Heart left ventricle (tissue), 13 donors: ENCODE measurements around the gene DEPDC1B.

ENCODE experiments used
- CTCF ChIP-seq, 12 donors: fragments of 200-600 bp; sonication (generic) in 4 of 12; IDR thresholded peaks; one replicate each; pipeline versions ENCODE4 v1.5.0 to v1.8.0; 2018 to 2022; ENCODE audit warnings: antibody characterized with exemption in 12 of 12, mild to moderate bottlenecking in 5 of 12
- POLR2A ChIP-seq, 2 donors: fragments of 450-650 bp; IDR thresholded peaks; one replicate each; pipeline ENCODE4 v1.6.1; 2017; ENCODE audit warnings: antibody characterized with exemption in 2 of 2, mild to moderate bottlenecking in 2 of 2, moderate library complexity in 2 of 2
- donor health status: ischemic (EF 13 %, LVEDD 7.1; RV severe dilation, severe dysfunction).
- donor health status: DM: no; HTN: yes; CAD: no.
- donor health status: DM: no; HTN: no; CAD: no.
- donor health status: ischemic (EF 25% LVEDD 6.9; RV normal size, moderate dysfunction).
- donor health status: ischemic (EF 25% LVEDD 5.7; RV mildly dilated, moderate dysfunction).
- donor health status: ischemic (EF 35%, LVEDD 5.7; RV mildly dilated, moderate dysfunction).
- donor health status: nonischemic (EF 11% LVEDD 7.7; RV severe dilation, severe dysfunction).
- donor health status: DM: yes; HTN: yes; CAD: no.
- donor health status: PGD.
- donor health status: ischemic (EF 29% LVEDD 5.4; RV normal size, mild dysfunction).
- donor health status: nonischemic (EF 23%, LVEDD 6.1; RV moderate dilation, normal function).

GRCh38 chr5:60604771-60605170, 95.2 kb downstream of the DEPDC1B start:
- no peak for TF ChIP-seq POLR2A (IDR thresholded peaks at IDR 0.05)
- TF ChIP-seq CTCF (IDR thresholded peaks at IDR 0.05), result no peak
